ENCODE measurements around the gene WDR55. TPM values are rescaled to one million over a fixed set of nuclear protein-coding genes. Genes with fewer than 3 reads are reported as not detected.
"Not testable (repeated sequence)": the region's sequence is repeated elsewhere in the genome, so short reads cannot be mapped to it uniquely, and the experiment has no call there.

Gene WDR55
- total and polyA plus RNA-seq, 2 of the 8 experiments (the other 6 are each of a cell fraction or from before 2014, with no cell fraction given), result 15.3 to 22.7 TPM

DNA sequence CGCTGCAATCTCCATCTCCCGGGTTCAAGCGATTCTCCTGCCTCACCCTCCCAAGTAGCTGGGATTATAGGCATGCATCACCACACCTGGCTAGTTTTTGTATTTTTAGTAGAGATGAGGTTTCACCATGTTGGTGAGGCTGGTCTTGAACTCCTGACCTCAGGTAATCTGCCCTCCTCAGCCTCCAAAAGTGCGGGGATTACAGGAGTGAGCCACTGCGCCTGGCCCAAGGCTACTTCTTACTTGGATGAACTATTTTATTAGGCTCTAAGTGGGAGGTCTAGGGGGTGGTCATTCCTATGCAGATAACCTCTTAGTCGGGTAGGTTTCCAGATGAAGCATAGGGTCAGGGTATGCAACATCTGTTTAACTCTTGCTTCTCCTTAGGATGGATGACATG, 4.3 kb upstream of the WDR55 start:
- WGBS, 2 experiments (ENCODE audit: extremely low coverage in 1 of 2, insufficient coverage in 1 of 2, insufficient read length in 1 of 2, insufficient replicate concordance in 2 of 2, low coverage in 1 of 2, low lambda C conversion rate in 2 of 2, missing lambda C conversion rate in 1 of 2), result 97% methylated on average over 6 of the region's 6 CpGs; no CpG with 5 or more reads in 1 of the 2 experiments

More for the DNA sequence above, 4.3 kb upstream of the WDR55 start:
- H3K9me3 ChIP-seq (ENCODE audit: insufficient read depth in 2 of 2, low read depth in 1 of 2, low read length in 1 of 2); H3K4ac ChIP-seq (replicated peaks; ENCODE audit: insufficient read length, low read depth, low read length); H2BK20ac ChIP-seq (ENCODE audit: low read length); H3K27me3 ChIP-seq (replicated peaks in 1 of 4; ENCODE audit: control insufficient read depth in 3 of 4, extremely low read depth in 1 of 4, insufficient read depth in 3 of 4, low read length in 3 of 4); H3K79me1 ChIP-seq (ENCODE audit: low read depth, low read length); H3K27ac ChIP-seq (ENCODE audit: low read depth, low read length); FAIRE-seq; H2AFZ ChIP-seq (ENCODE audit: low read length); H3K56ac ChIP-seq (replicated peaks; ENCODE audit: insufficient read length, low read depth, low read length); H3K79me2 ChIP-seq (ENCODE audit: control insufficient read depth in 1 of 2, insufficient read depth in 2 of 2, low read length in 2 of 2); H2BK5ac ChIP-seq (ENCODE audit: low read depth, low read length); H3K14ac ChIP-seq (ENCODE audit: insufficient read length); H4K91ac ChIP-seq (replicated peaks; ENCODE audit: insufficient read length, low read length); H3K4me3 ChIP-seq (ENCODE audit: extremely low read depth in 1 of 4, insufficient read depth in 2 of 4, low read depth in 3 of 4, low read length in 4 of 4); H2BK120ac ChIP-seq (replicated peaks; ENCODE audit: low read depth, low read length); H3K23ac ChIP-seq (ENCODE audit: insufficient read length); H3K23me2 ChIP-seq (ENCODE audit: low read depth, low read length); H2BK15ac ChIP-seq (ENCODE audit: low read length); H3K4me1 ChIP-seq (replicated peaks in 1 of 4; ENCODE audit: control insufficient read depth in 3 of 4, insufficient read depth in 4 of 4, low read length in 3 of 4); H4K5ac ChIP-seq (ENCODE audit: insufficient read length, low read depth, low read length); H4K8ac ChIP-seq (ENCODE audit: extremely low read depth, insufficient read depth, low read length); DNase-seq (ENCODE audit: low read depth in 1 of 2, low spot score in 2 of 2); H4K20me1 ChIP-seq (replicated peaks in 1 of 2; ENCODE audit: control insufficient read depth in 1 of 2, insufficient read depth in 2 of 2, low read length in 2 of 2); H3K4me2 ChIP-seq (ENCODE audit: insufficient read depth in 1 of 2, low read depth in 2 of 2, low read length in 2 of 2); CTCF ChIA-PET (ENCODE audit: partially characterized antibody); H3K9ac ChIP-seq (replicated peaks in 1 of 4; ENCODE audit: extremely low read depth in 1 of 4, low read depth in 3 of 4, low read length in 3 of 4); H3K18ac ChIP-seq (ENCODE audit: extremely low read depth, low read length); H2BK12ac ChIP-seq (ENCODE audit: low read depth, low read length); H2AK5ac ChIP-seq (ENCODE audit: low read depth, low read length): not testable (repeated sequence)
- H3K36me3 ChIP-seq (ENCODE audit: control insufficient read depth in 2 of 4, insufficient read depth in 4 of 4, low read length in 3 of 4), result peaks cover 10 to 61% (median 48%) of the 10 kb centered on the region in 4 experiments; a peak in 7 of 8 replicates
- POLR2A ChIA-PET (ENCODE audit: partially characterized antibody), result interaction anchor here (9.9 kb wide), 1 partner anchor 13 kb away, joined by 87 read pairs; the partner anchor contains the start of genes IK and NDUFA2

Measured in H1 (cell line).